IPS DF 4.7 (cell line): ENCODE data around the gene SIRT4.
"Not testable (repeated sequence)": the region's sequence is repeated elsewhere in the genome, so short reads cannot be mapped to it uniquely, and the experiment has no call there.

Experiments
- DNase-seq: peaks from one replicate; pipeline ENCODE4 v3.0.0-alpha.2; 2013; ENCODE audit warnings: low spot score; ENCODE audit errors: extremely low read depth

Gene SIRT4

GRCh38 chr12:120335447-120335846 lies 33.3 kb downstream of the SIRT4 start:
- not testable (repeated sequence) for DNase-seq

- not testable (repeated sequence) for DNase-seq
Observed at GRCh38 chr12:120336392-120336791, 34.3 kb downstream of the SIRT4 start.

DNA sequence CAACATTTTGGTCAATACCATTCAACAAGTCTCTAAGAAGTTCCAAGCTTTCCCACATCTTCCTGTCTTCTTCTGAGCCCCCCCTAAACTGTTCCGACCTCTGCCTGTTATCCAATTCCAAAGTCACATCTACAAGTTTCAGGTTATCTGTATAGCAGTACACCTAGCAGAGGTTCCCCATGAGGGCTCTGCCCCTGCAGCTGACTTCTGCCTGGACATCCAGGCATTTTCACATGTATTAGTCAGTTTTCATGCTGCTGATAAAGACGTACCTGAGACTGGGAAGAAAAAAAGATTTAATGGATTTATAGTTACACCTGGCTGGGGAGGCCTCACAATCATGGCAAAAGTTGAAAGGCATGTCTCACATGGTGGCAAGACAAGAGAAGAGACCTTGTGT lies 35.6 kb downstream of the SIRT4 start:
- DNase-seq: no peak

- DNase-seq: no peak
Observed at GRCh38 chr12:120339256-120339655, 37.1 kb downstream of the SIRT4 start.

- no peak for DNase-seq
Observed at GRCh38 chr12:120342175-120343038, 40.3 kb downstream of the SIRT4 start.

- DNase-seq: no peak
Observed at GRCh38 chr12:120343039-120343537, 41.0 kb downstream of the SIRT4 start.

GRCh38 chr12:120343692-120344091 lies 41.6 kb downstream of the SIRT4 start:
- no peak for DNase-seq

- DNase-seq: no peak
Observed at GRCh38 chr12:120346031-120346430, 43.9 kb downstream of the SIRT4 start.

- no peak for DNase-seq
Observed at GRCh38 chr12:120346681-120347080, 44.6 kb downstream of the SIRT4 start.

- no peak for DNase-seq
Observed at GRCh38 chr12:120347766-120348165, 45.6 kb downstream of the SIRT4 start.

GRCh38 chr12:120350576-120351350 lies 48.6 kb downstream of the SIRT4 start:
- no peak for DNase-seq

DNA sequence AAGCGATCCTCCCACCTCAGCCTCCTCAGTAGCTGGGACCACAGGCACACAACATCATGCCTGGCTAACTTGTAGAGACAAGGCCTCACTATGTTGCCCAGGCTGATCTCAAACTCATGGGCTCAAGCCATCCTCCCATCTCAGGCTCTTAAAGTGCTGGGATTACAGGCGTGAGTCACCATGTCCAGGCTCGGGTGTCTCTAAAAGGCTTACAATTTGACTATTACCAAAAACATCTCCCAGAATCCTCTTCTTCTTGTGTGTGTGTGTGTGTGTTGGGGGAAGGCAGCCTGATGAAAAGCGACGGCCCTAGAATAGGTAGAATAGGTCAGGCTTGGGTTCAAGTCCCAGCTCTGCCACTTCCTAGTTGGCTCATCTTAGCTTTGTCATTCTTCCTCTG lies 50.0 kb downstream of the SIRT4 start:
- DNase-seq: no peak

- DNase-seq: no peak
Observed at GRCh38 chr12:120353136-120353535, 51.0 kb downstream of the SIRT4 start.

DNA sequence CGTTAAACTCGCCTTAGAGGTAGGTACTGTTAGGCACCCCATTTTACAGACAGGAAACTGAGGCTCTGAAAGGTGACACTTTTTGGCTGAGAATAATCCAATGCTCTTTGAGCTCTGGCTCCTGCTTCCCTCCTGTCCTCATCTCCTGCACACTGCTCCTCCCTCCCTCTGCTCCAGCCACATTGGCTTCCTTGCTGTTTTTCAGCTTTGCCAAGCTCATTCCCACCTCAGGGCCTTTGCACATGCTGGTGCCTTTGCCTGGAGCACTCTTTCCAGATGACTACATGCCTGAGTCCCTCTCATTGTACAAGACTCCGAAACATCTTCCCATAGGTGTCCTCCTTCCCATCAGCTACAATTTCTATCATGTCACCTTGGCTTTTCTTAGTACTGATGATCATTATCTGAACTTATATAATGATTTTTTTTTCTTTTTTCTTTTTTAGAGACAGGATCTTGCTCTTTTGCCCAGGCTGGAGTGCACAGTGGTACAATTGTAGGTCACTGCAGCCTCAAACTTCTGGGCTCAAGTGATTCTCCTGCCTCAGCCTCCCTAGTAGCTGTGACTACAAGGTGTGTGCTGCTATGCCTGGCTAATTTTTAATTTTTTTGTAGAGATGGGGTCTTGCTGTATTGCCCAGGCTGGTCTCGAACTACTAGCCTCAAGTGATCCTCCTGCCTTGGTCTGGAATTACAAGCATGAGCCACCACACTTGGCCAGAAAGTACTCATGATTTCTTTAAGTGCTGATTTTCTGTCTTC lies 51.6 kb downstream of the SIRT4 start:
- no peak for DNase-seq

DNA sequence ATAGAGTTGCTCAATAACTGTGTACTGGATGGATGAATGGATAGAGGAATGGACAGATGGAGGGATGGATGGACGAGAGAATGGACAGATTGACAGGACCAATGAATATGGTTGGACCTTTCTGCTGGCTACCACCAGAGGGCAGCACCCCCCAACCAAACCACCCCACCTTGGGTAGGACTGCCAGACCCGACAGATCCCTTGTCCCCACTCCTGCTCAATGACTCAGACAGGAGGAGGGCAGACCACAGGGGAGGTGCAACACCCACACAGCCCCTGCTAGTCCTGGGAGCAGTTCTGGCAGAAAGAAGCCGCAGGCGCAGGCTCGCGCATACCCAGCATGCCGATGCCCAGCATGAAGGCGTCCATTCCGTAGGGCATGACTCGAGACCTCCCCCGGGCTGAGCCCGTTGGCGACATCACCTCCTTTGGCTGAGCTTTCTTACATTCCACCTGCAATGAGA lies 54.5 kb downstream of the SIRT4 start:
- no peak for DNase-seq

DNA sequence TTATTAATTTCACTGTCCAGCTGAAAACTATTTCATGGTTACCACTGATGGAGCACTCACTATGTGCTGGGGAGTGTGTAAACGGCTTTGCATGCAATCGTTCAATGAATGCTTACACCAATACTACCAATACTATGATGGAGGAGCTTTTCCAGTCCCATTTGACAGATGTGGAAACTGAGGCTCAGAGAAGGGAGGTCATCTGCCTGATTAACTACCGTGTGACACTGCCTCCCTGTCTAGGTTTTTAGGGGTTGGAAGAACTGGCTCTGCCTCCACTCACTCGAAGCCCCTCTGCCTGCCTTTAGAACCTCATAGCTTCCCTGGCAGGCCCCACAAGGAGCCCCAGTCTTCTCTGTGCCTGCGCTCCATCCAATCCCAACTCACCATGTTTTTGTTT lies 55.0 kb downstream of the SIRT4 start:
- DNase-seq: no peak

- DNase-seq: no peak
Observed at GRCh38 chr12:120358412-120359100, 56.4 kb downstream of the SIRT4 start.

GRCh38 chr12:120359128-120359527 lies 57.0 kb downstream of the SIRT4 start:
- no peak for DNase-seq

DNA sequence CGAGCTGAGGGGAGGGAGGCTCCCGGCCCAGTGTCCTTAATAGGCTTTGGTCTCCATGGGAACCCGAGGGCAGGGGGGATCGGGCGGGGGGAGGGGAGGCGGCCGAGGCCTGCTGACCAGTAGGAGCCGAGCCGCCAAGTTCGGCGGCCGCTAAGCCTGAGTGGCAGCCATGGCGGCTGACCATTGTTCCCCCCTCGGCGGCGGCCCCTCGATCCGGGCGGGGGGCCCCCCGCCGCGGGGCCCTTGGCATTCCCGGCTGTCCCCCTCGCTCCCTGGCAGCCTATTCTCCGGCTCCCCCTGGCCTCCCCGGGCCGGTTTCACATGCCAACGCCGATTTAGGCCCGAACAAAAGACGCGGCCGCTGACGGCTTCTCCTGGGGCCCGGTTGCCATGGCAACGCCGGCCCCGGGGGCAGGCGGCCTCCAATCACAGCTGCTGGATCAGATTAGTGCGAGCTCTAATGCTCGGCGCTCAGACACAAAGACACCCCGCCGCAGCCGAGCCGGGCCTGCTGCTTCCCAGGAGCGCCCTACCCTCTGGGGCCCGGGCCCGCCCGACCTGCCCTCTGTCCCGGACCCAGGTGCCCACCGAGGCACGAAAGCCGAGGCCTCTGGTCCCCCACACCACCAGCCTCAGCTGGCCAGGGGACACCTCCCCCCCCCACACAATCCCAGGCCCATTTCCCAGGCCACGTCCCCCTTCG lies 59.5 kb downstream of the SIRT4 start:
- DNase-seq: no peak
